ENCODE data around the gene CTCF.

Gene CTCF

DNA sequence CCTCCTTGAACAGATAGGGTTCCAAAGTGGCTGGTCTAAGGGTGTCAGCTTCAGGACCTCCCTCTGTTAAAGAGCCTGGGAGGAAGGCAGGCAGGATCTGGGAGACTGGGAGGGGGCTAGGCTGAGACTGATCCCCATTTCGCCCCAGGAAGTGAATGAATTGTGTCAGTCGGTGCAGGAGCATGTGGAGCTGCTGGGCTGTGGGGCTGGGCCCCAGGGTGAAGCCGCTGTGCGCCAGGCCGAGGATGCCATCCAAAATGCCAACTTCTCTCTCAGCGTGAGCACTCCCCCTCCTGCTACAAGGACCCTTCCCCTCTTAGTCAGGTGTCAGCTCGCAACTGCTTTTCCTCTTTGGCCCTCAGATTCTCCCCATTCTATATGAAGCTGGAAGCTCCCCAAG, 88.7 kb downstream of the CTCF start:
- DNase-seq: no peak

- no peak for DNase-seq
These were observed 89.5 kb downstream of the CTCF start for GRCh38 chr16:67651847-67652246.

GRCh38 chr16:67652578-67653127, 90.3 kb downstream of the CTCF start:
- peak in 8 of 58 donors; percentile 14 to 38 (median 20) for DNase-seq

- DNase-seq: peak in 7 of 58 donors; percentile 14 to 38 (median 29)
These were observed 90.9 kb downstream of the CTCF start for GRCh38 chr16:67653128-67653788.

DNA sequence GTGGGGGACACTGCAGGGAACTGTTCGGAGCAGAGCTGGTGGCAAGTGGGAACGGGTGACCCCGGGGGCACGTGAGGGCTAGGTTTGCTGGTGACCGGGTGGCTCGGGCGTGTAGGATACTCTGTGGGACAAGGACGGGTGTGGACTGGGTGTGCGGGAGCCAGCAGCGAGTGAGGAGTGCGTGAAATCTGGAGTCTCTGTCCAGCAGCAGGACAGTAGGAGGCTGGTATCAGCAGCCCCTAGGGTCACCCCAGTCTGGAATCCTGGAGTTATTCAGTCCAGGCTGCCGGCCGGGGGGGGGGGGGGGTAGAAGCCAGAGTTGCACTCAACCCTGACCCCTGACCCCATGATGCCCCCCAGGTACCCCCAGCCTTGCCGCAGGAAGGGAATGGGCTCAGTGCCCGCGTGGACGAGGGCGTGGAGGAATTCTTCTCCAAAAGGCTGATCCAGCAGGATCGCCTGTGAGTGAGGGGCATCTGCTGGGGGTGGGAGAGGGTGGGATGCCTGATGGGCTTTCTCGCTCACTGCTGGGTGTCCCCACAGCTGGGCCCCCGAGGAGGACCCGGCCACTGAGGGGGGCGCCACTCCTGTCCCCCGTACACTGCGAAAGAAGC, 91.6 kb downstream of the CTCF start:
- peak in 2 of 58 donors; percentile 15 to 50 for DNase-seq

- DNase-seq: peak in 3 of 58 donors; percentile 20 to 38 (median 24)
These were observed 92.1 kb downstream of the CTCF start for GRCh38 chr16:67654403-67654911.

- no peak for DNase-seq
These were observed 93.0 kb downstream of the CTCF start for GRCh38 chr16:67655363-67655762.

DNA sequence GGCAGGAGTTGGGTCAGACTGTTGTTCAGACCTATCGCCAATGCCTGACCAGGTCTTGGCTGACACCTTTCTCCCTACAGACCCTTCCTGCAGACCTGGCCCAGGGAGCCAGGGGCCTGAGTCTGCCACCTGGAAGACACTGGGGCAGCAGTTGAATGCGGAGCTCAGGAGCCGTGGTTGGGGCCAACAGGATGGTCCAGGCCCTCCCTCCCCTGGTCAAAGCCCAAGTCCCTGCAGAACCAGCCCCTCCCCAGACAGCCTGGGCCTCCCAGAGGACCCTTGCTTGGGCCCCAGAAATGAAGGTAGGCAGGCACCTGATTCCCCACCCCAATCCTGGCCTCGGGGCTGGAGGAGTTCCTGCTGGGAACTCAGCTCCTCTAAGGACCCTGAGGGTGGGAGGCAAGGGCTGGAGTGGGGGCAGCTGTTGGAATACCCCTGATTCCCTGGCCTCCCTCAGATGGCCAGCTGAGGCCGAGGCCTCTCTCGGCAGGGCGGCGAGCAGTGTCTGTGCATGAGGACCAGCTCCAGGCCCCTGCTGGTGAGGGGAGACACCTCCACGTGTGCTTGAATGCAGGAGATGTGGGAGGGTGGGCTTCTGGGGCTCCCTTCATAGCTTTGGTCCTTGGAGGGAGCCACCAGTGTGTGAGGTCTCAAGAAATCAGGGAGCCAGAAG, 94.2 kb downstream of the CTCF start:
- DNase-seq: no peak

GRCh38 chr16:67657017-67657608, 94.8 kb downstream of the CTCF start:
- DNase-seq: no peak

DNA sequence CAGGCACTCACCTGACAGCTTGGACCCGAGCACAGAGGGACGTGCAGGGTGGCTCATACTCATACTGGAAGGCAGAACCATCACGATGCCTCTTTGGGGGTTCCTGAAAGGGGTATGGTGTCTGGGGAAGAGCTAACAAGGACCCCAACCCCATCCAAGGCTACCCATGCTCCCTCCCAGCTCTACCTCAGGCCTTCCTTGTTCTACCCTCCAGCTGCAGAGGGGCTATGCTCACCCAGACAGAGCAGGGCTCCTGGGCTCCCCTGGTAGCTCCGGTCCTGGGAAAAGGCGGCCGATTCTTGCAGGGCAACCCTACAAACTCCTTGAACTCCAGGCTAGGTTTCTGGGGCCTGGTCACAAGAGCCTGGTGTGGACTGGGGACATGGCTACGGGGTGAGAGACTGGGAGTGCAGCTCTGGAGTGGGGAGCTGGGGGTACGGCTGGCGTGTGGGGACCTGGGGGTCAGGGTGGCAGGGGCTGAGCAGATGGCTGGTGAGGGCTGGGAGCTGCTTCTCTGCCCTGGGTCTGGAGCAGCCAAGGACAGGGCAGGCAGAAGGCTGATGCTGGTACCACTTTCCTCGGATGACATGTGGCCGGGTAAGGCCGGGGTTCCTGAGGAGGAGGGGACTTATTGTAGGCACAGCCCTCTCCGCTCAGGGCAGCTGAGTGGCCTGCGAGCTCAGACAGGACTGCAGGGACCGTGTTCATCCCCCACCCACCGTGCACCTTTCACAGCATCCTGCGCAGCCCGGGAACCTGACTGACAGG, 95.6 kb downstream of the CTCF start:
- DNase-seq: no peak

GRCh38 chr16:67658849-67659674, 96.7 kb downstream of the CTCF start:
- no peak for DNase-seq

GRCh38 chr16:67659675-67660563, 97.6 kb downstream of the CTCF start, which contains the start of gene ACD:
ACD (minus strand) TSS chr16:67660260; CDS start chr16:67660220, 40 bp downstream.
- peak; percentile 59 to 95 (median 86) for DNase-seq

GRCh38 chr16:67660564-67661028, 98.3 kb downstream of the CTCF start, which contains the start of gene PARD6A:
PARD6A (plus strand) TSS chr16:67660960; CDS start chr16:67661039, 79 bp downstream.
- DNase-seq: peak; percentile 58 to 98 (median 92)

- DNase-seq: peak in 8 of 58 donors; percentile 34 to 73 (median 60)
These were observed 98.9 kb downstream of the CTCF start for GRCh38 chr16:67661101-67661761.

- DNase-seq: no peak
These were observed 99.7 kb downstream of the CTCF start for GRCh38 chr16:67661886-67662652.

DNA sequence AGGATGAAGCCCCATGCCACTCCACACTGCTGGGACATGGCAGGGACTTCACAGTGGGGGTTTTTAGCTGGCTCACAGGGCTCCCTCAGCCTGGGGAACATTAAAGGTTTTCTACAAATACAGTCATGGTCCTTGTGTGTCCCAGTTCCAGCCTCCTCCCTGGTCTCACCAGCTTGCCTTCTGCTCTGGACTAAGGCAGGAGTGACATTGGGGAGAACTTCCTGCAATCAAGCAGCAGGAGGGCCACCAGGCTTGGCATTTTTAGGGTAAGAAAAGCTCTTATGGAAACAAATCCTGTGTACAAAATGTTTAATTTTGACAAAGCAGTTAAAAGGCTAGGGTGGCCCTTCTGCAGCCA, 100.3 kb downstream of the CTCF start:
- DNase-seq: no peak
